ENCODE measurements around the gene SPTSSA.

DNA sequence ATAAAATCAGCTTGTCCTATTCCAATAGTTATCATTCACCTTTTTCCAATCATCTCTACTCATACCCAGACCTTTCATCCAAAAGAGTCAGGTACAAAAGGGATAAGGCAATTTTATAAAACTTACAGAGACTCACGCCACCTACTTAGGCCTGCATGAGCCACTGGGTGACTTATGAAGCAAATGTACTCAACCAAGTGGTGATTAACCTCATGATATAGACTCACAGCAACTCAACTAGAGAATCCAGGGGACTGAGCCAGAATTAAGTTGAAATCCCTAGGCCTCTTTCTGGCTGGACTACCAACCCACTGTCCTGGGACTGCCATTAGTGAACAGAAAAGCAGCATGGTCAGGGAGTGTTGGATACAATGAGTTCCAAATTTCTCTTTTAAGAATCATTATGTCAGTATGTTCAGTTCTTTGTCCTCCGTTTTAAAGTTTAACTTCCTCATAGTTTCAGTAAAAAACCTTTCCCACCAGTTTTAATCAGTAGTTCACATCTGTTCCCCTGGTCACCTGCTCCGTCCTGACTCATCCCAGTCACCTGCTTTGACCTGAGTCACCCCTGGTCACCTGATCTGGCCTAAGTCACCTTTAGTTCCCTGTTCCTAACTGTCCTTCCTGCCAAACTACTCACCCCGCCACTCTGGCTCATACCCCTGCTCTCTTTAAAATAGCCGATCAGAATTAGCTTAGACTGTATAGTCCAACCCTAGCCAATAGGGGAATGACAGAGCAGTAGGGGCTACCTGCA lies 36.8 kb downstream of the SPTSSA start:
- no peak for TF ChIP-seq CTCF (IDR thresholded peaks at IDR 0.05; ENCODE audit: insufficient read depth, low read length, poor library complexity, severe bottlenecking)
- TF ChIP-seq EZH2phosphoT487 (conservative IDR thresholded peaks at IDR 0.05; ENCODE audit: low read length) = no peak
